ENCODE data around the gene NTRK1. TPM values are rescaled to one million over a fixed set of nuclear protein-coding genes. Genes with fewer than 3 reads are reported as not detected.

Gene NTRK1
- total and polyA plus RNA-seq, 4 donors, result 0.15 to 0.61 (median 0.24) TPM; not detected in 1

DNA sequence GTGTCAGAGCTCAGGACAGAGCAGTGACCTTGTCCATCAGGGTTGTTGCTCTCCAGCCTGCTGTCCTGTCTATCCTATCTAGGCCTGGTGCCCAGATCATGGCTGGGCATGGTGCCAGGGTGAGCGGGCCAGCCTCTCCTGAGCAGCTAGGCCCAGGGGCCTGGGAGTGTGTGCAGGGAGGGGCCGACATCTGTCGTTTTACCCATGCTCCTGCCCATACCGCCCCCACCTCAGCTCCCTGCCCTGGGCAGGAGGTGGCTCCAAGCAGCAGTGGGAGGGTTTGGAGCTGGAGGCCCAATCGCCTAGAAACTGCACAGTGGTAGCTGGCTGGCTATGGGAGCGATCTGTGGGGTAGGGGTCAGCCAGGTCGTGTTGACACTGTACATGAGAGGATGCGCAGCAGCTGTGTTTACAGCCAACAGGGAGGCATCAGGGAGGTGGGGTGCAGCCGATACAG is 8.2 kb upstream of the NTRK1 start:
- DNase-seq (peak; percentile 72 to 85 (median 81)), ATAC-seq (ENCODE audit: insufficient read depth, low FRiP score) (no peak)
- WGBS, 2 donors, result 43 to 70% methylated on average over 9 of the region's 9 CpGs
- Histone ChIP-seq H3K4me3 (no peak overlapping the region), H3K27ac (ENCODE audit: low read depth in 1 of 2, low read length in 1 of 2) (no peak overlapping the region), H3K4me1 (ENCODE audit: control insufficient read depth in 5 of 5, insufficient read depth in 5 of 5, low read length in 5 of 5) (peaks cover 0 to 14% (median 4%) of the 10 kb centered on the region in 5 donors), H3K36me3 (ENCODE audit: control insufficient read depth in 4 of 4, insufficient read depth in 4 of 4, low read length in 4 of 4) (no peaks in the 10 kb centered on the region), H3K27me3 (ENCODE audit: control insufficient read depth in 3 of 3, insufficient read depth in 3 of 3, low read length in 2 of 3) (peaks cover 3 to 55% (median 24%) of the 10 kb centered on the region in 3 donors), H3K9me3 (ENCODE audit: control insufficient read depth in 4 of 4, insufficient read depth in 3 of 4, low read length in 3 of 4) (no peaks in the 10 kb centered on the region), H3K9ac (ENCODE audit: insufficient read depth in 1 of 2, low read length in 2 of 2) (no peak overlapping the region)
- TF ChIP-seq, protein P1, sequence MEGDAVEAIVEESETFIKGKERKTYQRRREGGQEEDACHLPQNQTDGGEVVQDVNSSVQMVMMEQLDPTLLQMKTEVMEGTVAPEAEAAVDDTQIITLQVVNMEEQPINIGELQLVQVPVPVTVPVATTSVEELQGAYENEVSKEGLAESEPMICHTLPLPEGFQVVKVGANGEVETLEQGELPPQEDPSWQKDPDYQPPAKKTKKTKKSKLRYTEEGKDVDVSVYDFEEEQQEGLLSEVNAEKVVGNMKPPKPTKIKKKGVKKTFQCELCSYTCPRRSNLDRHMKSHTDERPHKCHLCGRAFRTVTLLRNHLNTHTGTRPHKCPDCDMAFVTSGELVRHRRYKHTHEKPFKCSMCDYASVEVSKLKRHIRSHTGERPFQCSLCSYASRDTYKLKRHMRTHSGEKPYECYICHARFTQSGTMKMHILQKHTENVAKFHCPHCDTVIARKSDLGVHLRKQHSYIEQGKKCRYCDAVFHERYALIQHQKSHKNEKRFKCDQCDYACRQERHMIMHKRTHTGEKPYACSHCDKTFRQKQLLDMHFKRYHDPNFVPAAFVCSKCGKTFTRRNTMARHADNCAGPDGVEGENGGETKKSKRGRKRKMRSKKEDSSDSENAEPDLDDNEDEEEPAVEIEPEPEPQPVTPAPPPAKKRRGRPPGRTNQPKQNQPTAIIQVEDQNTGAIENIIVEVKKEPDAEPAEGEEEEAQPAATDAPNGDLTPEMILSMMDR (IDR thresholded peaks at IDR 0.05; ENCODE audit: control extremely low read depth, extremely low read depth), result no peak

DNA sequence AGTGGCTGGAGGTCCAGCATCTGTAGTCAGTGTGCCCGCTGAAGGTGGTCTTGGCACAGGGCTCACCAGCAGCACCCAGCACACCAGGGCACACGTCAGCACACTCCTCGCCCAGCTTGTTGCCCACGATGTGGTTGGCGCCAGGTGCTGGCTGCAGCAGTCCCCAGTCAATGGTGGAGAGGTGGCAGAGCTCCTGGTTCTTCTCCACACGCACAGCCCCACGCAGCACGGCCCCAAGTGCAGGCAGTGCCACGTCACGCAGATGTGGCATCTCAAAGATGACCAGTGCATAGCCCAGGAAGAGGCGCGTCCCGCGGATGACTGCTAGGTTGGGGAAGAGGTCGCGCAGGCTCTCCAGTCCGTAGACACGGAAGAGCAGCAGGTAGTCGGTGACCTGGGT is 6.9 kb upstream of the NTRK1 start:
- TF ChIP-seq, protein P1 (IDR thresholded peaks at IDR 0.05; ENCODE audit: control extremely low read depth, extremely low read depth), result no peak
- no peak overlapping the region for H3K4me3 ChIP-seq
- H3K4me1 ChIP-seq (ENCODE audit: control insufficient read depth in 5 of 5, insufficient read depth in 5 of 5, low read length in 5 of 5), result peaks cover 0 to 14% (median 4%) of the 10 kb centered on the region in 5 donors
- DNase-seq (no peak), ATAC-seq (ENCODE audit: insufficient read depth, low FRiP score) (no peak)
- peaks cover 3 to 52% (median 22%) of the 10 kb centered on the region in 3 donors for H3K27me3 ChIP-seq (ENCODE audit: control insufficient read depth in 3 of 3, insufficient read depth in 3 of 3, low read length in 2 of 3)
- no peak overlapping the region for H3K27ac ChIP-seq (ENCODE audit: low read depth in 1 of 2, low read length in 1 of 2)
- H3K36me3 ChIP-seq (ENCODE audit: control insufficient read depth in 4 of 4, insufficient read depth in 4 of 4, low read length in 4 of 4), result no peaks in the 10 kb centered on the region
- H3K9me3 ChIP-seq (ENCODE audit: control insufficient read depth in 4 of 4, insufficient read depth in 3 of 4, low read length in 3 of 4), result no peaks in the 10 kb centered on the region
- H3K9ac ChIP-seq (ENCODE audit: insufficient read depth in 1 of 2, low read length in 2 of 2), result no peak overlapping the region
- 92 to 93% methylated on average over 19 of the region's 19 CpGs for WGBS, 2 donors

GRCh38 chr1:156854634-156855033 is 6.0 kb upstream of the NTRK1 start:
- Histone ChIP-seq H3K4me3 (no peak overlapping the region), H3K36me3 (ENCODE audit: control insufficient read depth in 4 of 4, insufficient read depth in 4 of 4, low read length in 4 of 4) (no peaks in the 10 kb centered on the region), H3K4me1 (ENCODE audit: control insufficient read depth in 5 of 5, insufficient read depth in 5 of 5, low read length in 5 of 5) (peaks cover 0 to 20% (median under 1%) of the 10 kb centered on the region in 5 donors), H3K9me3 (ENCODE audit: control insufficient read depth in 4 of 4, insufficient read depth in 3 of 4, low read length in 3 of 4) (no peaks in the 10 kb centered on the region), H3K27me3 (ENCODE audit: control insufficient read depth in 3 of 3, insufficient read depth in 3 of 3, low read length in 2 of 3) (peaks cover 0 to 49% (median 20%) of the 10 kb centered on the region in 3 donors), H3K27ac (ENCODE audit: low read depth in 1 of 2, low read length in 1 of 2) (no peak overlapping the region), H3K9ac (ENCODE audit: insufficient read depth in 1 of 2, low read length in 2 of 2) (no peak overlapping the region)
- TF ChIP-seq, protein P1 (IDR thresholded peaks at IDR 0.05; ENCODE audit: control extremely low read depth, extremely low read depth), result no peak
- 60% methylated on average over 3 of the region's 3 CpGs for WGBS, 2 donors
- ATAC-seq (ENCODE audit: insufficient read depth, low FRiP score) (no peak), DNase-seq (no peak)

GRCh38 chr1:156856282-156856785 is 4.3 kb upstream of the NTRK1 start:
- H3K9me3 ChIP-seq (ENCODE audit: control insufficient read depth in 4 of 4, insufficient read depth in 3 of 4, low read length in 3 of 4), result no peaks in the 10 kb centered on the region
- H3K27ac ChIP-seq (ENCODE audit: low read depth in 1 of 2, low read length in 1 of 2), result no peak overlapping the region
- TF ChIP-seq, protein P1 (IDR thresholded peaks at IDR 0.05; ENCODE audit: control extremely low read depth, extremely low read depth), result no peak
- WGBS, 2 donors, result 74 to 78% methylated on average over 3 of the region's 3 CpGs
- peaks cover 0 to 56% (median 23%) of the 10 kb centered on the region in 3 donors for H3K27me3 ChIP-seq (ENCODE audit: control insufficient read depth in 3 of 3, insufficient read depth in 3 of 3, low read length in 2 of 3)
- no peaks in the 10 kb centered on the region for H3K36me3 ChIP-seq (ENCODE audit: control insufficient read depth in 4 of 4, insufficient read depth in 4 of 4, low read length in 4 of 4)
- ATAC-seq (ENCODE audit: insufficient read depth, low FRiP score), result no peak
- peaks cover 0 to 28% (median 7%) of the 10 kb centered on the region in 5 donors for H3K4me1 ChIP-seq (ENCODE audit: control insufficient read depth in 5 of 5, insufficient read depth in 5 of 5, low read length in 5 of 5)
- no peak for DNase-seq
- H3K9ac ChIP-seq (ENCODE audit: insufficient read depth in 1 of 2, low read length in 2 of 2), result no peak overlapping the region
- no peak overlapping the region for H3K4me3 ChIP-seq

Measured in lung (tissue), 12 donors.